SJSA1 (cell line): ENCODE results near the gene C2orf42. TPM values are rescaled to one million over a fixed set of nuclear protein-coding genes. Genes with fewer than 3 reads are reported as not detected.
"Not testable (repeated sequence)": the region's sequence is repeated elsewhere in the genome, so short reads cannot be mapped to it uniquely, and the experiment has no call there.

Experiments used
- DNase-seq, 2 experiments: peaks; one replicate each; pipeline ENCODE4 v3.0.0-alpha.2; 2015 to 2020; ENCODE audit warnings: low spot score in 2 of 2, low read depth in 1 of 2
- H3K27ac ChIP-seq: fragments of 250-450 bp; sonication (Bioruptor Pico); 2 replicates; pipeline ENCODE4 v1.5.1; 2020; ENCODE audit warnings: mild to moderate bottlenecking, moderate library complexity
- H3K27me3 ChIP-seq: fragments of 250-450 bp; sonication (Bioruptor Pico); replicated peaks from 2 replicates; pipeline ENCODE4 v1.5.1; 2020; ENCODE audit warnings: mild to moderate bottlenecking, moderate library complexity
- H3K36me3 ChIP-seq: fragments of 250-450 bp; sonication (Bioruptor Pico); 2 replicates; pipeline ENCODE4 v1.5.1; 2020; ENCODE audit warnings: mild to moderate bottlenecking
- H3K4me1 ChIP-seq: fragments of 250-450 bp; sonication (Bioruptor Pico); replicated peaks from 2 replicates; pipeline ENCODE4 v1.6.1; 2021; ENCODE audit warnings: mild to moderate bottlenecking
- H3K4me3 ChIP-seq: fragments of 250-450 bp; sonication (Bioruptor Pico); 2 replicates; pipeline ENCODE4 v1.5.1; 2020; ENCODE audit warnings: mild to moderate bottlenecking
- H3K9me3 ChIP-seq: fragments of 250-450 bp; sonication (Bioruptor Pico); replicated peaks from 2 replicates; pipeline ENCODE4 v1.5.1; 2020; ENCODE audit warnings: mild to moderate bottlenecking
- total RNA-seq: library from RNA; depleted of rRNA; stranded (reverse); fragments of >200 nt; shearing (Covaris generic); gene quantifications from 2 replicates; pipeline ENCODE4 v1.2.3, GENCODE V29; 2014

C2orf42 gene
- total RNA-seq, 1 experiment from 2014 or later: 13.7 TPM

DNA sequence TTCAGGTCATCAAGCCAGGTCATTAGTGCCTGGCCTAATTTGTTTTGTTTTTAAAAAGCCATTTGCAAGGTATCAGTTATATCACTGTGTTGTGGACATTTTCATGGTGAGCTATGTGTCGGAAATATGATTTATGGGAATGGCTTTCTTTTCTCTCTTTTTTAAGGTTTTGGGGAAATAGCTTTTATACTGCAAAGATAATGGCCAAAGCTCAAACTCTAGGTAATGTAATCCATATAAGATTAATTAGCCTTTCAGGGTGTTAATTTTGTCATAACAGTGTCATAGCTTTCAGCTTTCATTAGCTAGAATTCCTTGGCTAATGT is 57.7 kb downstream of the C2orf42 start:
- no peak overlapping the region for H3K4me3 ChIP-seq
- H3K27ac ChIP-seq: peak overlapping the region; percentile 74
- H3K9me3 ChIP-seq: no peaks in the 10 kb centered on the region
- H3K27me3 ChIP-seq: no peaks in the 10 kb centered on the region
- no peak for DNase-seq
- H3K36me3 ChIP-seq: no peaks in the 10 kb centered on the region
- peaks cover 49% of the 10 kb centered on the region for H3K4me1 ChIP-seq

- peak in 1 of 2 experiments; percentile 73 for DNase-seq
Measured at GRCh38 chr2:70132244-70133126, 58.3 kb downstream of the C2orf42 start.

GRCh38 chr2:70131344-70132143 is 59.3 kb downstream of the C2orf42 start:
- H3K27me3 ChIP-seq, DNase-seq, H3K9me3 ChIP-seq, H3K4me3 ChIP-seq, H3K36me3 ChIP-seq: not testable (repeated sequence)
- Histone ChIP-seq H3K27ac (peak overlapping the region; percentile 74), H3K4me1 (peaks cover 47% of the 10 kb centered on the region)

More at GRCh38 chr2:70132244-70133126, 58.3 kb downstream of the C2orf42 start:
- Histone ChIP-seq H3K4me1 (peaks cover 49% of the 10 kb centered on the region), H3K4me3 (peak overlapping the region; percentile 15), H3K27ac (peak overlapping the region; percentile 74), H3K27me3 (no peaks in the 10 kb centered on the region), H3K36me3 (no peaks in the 10 kb centered on the region), H3K9me3 (no peaks in the 10 kb centered on the region)

- H3K9me3 ChIP-seq: no peaks in the 10 kb centered on the region
Measured at GRCh38 chr2:70128005-70128404, 62.8 kb downstream of the C2orf42 start.

GRCh38 chr2:70126413-70126812 is 64.4 kb downstream of the C2orf42 start:
- peaks cover 38% of the 10 kb centered on the region for H3K4me1 ChIP-seq
- no peaks in the 10 kb centered on the region for H3K9me3 ChIP-seq
- no peak overlapping the region for H3K27ac ChIP-seq
- DNase-seq: no peak
- no peaks in the 10 kb centered on the region for H3K27me3 ChIP-seq
- H3K4me3 ChIP-seq: no peak overlapping the region
- no peaks in the 10 kb centered on the region for H3K36me3 ChIP-seq

More at GRCh38 chr2:70128005-70128404, 62.8 kb downstream of the C2orf42 start:
- no peak for DNase-seq
- Histone ChIP-seq H3K36me3 (no peaks in the 10 kb centered on the region), H3K27ac (no peak overlapping the region), H3K27me3 (no peaks in the 10 kb centered on the region), H3K4me3 (no peak overlapping the region), H3K4me1 (peaks cover 51% of the 10 kb centered on the region)

GRCh38 chr2:70125498-70125898 is 65.3 kb downstream of the C2orf42 start:
- peak overlapping the region; percentile 43 for H3K4me3 ChIP-seq
- no peaks in the 10 kb centered on the region for H3K9me3 ChIP-seq
- no peaks in the 10 kb centered on the region for H3K36me3 ChIP-seq
- H3K27me3 ChIP-seq: no peaks in the 10 kb centered on the region
- peak overlapping the region; percentile 91 for H3K27ac ChIP-seq
- no peak for DNase-seq
- peaks cover 38% of the 10 kb centered on the region for H3K4me1 ChIP-seq

GRCh38 chr2:70124983-70125480 is 65.8 kb downstream of the C2orf42 start:
- H3K4me3 ChIP-seq: peak overlapping the region; percentile 43
- DNase-seq: peak in 1 of 2 experiments; percentile 72
- peaks cover 38% of the 10 kb centered on the region for H3K4me1 ChIP-seq
- H3K27me3 ChIP-seq: no peaks in the 10 kb centered on the region
- no peaks in the 10 kb centered on the region for H3K36me3 ChIP-seq
- no peaks in the 10 kb centered on the region for H3K9me3 ChIP-seq
- H3K27ac ChIP-seq: peak overlapping the region; percentile 91

GRCh38 chr2:70123829-70124116 is 67.0 kb downstream of the C2orf42 start:
- H3K4me1 ChIP-seq: peaks cover 43% of the 10 kb centered on the region
- peak overlapping the region; percentile 43 for H3K4me3 ChIP-seq
- no peaks in the 10 kb centered on the region for H3K27me3 ChIP-seq
- no peaks in the 10 kb centered on the region for H3K9me3 ChIP-seq
- no peak for DNase-seq
- H3K36me3 ChIP-seq: no peaks in the 10 kb centered on the region
- peak overlapping the region; percentile 91 for H3K27ac ChIP-seq

GRCh38 chr2:70123051-70123828 is 67.6 kb downstream of the C2orf42 start:
- DNase-seq: no peak
- Histone ChIP-seq H3K9me3 (no peaks in the 10 kb centered on the region), H3K4me3 (no peak overlapping the region), H3K27ac (no peak overlapping the region), H3K4me1 (peaks cover 47% of the 10 kb centered on the region), H3K27me3 (no peaks in the 10 kb centered on the region), H3K36me3 (no peaks in the 10 kb centered on the region)

- no peaks in the 10 kb centered on the region for H3K36me3 ChIP-seq
- DNase-seq: no peak
- no peaks in the 10 kb centered on the region for H3K9me3 ChIP-seq
- no peaks in the 10 kb centered on the region for H3K27me3 ChIP-seq
- no peak overlapping the region for H3K4me3 ChIP-seq
- no peak overlapping the region for H3K27ac ChIP-seq
- peaks cover 39% of the 10 kb centered on the region for H3K4me1 ChIP-seq
Measured at GRCh38 chr2:70122470-70122869, 68.3 kb downstream of the C2orf42 start.

DNA sequence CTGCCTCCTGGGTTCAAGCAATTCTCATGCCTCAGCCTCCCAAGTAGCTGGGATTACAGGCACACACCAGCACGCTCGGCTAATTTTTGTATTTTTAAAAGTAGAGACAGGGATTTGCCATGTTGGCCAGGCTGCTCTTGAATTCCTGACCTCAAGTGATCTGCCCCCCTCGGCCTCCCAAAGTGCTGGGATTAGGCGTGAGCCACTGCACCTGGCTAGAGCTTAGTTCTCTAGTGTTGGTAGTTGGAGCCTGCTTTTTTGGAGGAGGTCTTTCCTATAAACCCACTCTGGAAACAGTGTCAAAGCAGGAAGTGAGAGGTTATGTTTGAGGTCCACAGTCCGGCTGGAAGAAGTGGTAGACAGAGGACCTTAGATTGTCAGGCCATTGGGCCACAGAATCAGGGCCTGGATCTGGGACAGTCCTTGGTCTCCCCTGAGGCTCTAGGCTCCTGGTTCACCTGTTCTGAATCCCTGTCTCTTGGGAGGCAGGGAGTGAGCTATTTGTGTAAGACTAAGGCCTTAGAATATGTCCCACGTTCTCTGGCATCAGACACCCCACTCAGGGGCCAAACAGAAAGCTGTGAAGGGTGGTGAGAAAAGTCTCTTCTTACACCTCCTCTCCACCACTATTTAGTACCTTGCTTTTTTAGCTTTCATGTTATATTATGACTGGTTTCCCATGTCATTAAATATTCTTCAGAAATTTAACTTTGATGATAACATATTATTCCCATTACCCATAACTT is 69.0 kb downstream of the C2orf42 start:
- Histone ChIP-seq H3K4me1 (peaks cover 33% of the 10 kb centered on the region), H3K36me3 (no peaks in the 10 kb centered on the region), H3K4me3 (no peak overlapping the region), H3K9me3 (no peaks in the 10 kb centered on the region), H3K27ac (no peak overlapping the region), H3K27me3 (no peaks in the 10 kb centered on the region)
- DNase-seq: no peak

DNA sequence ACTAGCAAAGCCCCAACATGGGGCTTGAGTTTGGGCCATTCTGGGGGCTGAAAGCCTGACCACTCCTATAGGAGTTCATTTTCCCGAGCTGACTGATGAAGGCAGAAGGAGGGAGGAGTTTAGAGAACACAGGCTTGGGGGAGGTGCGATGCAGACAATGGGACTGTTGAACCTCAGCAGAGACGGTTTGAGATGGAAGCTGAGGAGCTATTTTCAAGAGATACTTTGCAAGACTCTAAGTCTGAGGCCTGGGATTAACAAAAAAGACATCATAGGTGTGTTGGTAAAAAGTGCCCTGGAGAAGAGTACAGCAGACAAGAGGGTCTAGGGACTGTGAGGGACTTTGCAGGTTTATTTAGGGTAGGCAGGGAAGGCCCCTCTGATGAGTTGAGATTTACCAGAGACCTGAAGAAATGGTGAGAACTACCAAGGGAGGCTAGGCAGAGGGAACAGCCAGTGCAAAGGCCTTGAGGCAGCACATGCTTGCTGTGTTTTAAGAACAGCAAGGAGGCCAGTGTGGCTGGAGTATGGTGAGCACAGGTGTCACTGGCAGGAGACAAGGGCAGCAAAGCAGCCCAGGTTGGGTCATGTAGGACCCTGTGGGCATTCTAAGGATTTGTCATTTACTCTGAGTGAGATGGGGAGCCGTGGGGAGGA is 71.9 kb downstream of the C2orf42 start:
- Histone ChIP-seq H3K9me3 (no peaks in the 10 kb centered on the region), H3K27ac (no peak overlapping the region), H3K36me3 (no peaks in the 10 kb centered on the region), H3K27me3 (no peaks in the 10 kb centered on the region), H3K4me3 (no peak overlapping the region), H3K4me1 (peaks cover 20% of the 10 kb centered on the region)
- DNase-seq: no peak
